Choroid plexus epithelial cell (primary cell): ENCODE measurements around the gene PEX5L.

Experiments
- DNase-seq: peaks from one replicate; pipeline ENCODE4 v3.0.0-alpha.2; 2010; ENCODE audit warnings: low read depth
- H3K4me3 ChIP-seq: 2 replicates; pipeline ENCODE4 v1.5.1; 2011; ENCODE audit warnings: low read depth, mild to moderate bottlenecking, control low read depth, low read length, moderate library complexity
- CTCF ChIP-seq: conservative IDR thresholded peaks from 2 replicates; pipeline ENCODE4 v1.5.1; 2011; ENCODE audit warnings: low read depth, mild to moderate bottlenecking, control low read depth, inconsistent platforms, low read length, moderate library complexity

PEX5L gene

GRCh38 chr3:179887295-179887943 is 149.3 kb downstream of the PEX5L start:
- no peak for TF ChIP-seq CTCF
- no peak overlapping the region for H3K4me3 ChIP-seq
- no peak for DNase-seq

- H3K4me3 ChIP-seq: no peak overlapping the region
- no peak for DNase-seq
- no peak for TF ChIP-seq CTCF
These were observed 150.8 kb downstream of the PEX5L start for GRCh38 chr3:179885950-179886349.

DNA sequence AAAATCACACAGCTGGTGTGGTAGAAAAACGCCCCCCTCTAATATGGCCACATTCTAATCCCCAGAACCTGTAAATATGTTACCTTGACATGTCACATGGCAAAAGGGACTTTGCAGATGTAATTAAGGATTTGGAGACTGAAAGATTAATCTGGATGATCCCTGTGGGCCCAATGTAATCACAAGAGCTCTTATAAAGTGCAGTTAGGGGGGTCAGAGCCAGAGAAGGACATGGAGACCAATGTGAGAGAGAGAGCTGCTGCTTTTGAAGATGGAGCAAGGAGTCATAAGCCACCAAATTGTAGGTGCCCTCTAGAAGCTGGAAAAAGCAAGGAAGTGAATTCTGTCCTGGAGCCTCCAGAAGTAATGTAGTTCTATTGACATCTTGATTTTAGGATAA is 152.6 kb downstream of the PEX5L start:
- H3K4me3 ChIP-seq: no peak overlapping the region
- DNase-seq: no peak
- no peak for TF ChIP-seq CTCF

DNA sequence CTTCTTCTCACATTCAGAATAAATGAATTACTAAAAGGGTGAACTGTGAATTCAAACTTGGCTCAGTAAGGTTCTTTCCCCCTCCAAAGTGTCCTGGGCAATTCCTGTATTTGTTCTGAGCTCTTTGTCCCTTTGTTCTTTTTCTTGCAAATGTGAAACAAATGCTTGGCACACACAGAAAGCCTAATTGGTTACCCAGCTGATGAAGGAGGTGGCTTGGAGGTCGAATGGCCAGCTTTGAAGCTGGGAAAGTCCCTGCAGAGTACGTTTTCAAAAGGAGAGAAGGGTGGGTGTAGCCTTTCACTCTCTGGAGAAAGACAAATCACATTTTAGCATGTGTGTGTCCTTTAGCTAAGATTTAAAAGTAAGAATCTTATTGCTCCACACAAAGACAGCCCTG is 154.4 kb downstream of the PEX5L start:
- no peak overlapping the region for H3K4me3 ChIP-seq
- TF ChIP-seq CTCF: no peak
- DNase-seq: peak; percentile 9

GRCh38 chr3:179881791-179882190 is 154.9 kb downstream of the PEX5L start:
- H3K4me3 ChIP-seq: no peak overlapping the region
- TF ChIP-seq CTCF: no peak
- DNase-seq: peak; percentile 26

DNA sequence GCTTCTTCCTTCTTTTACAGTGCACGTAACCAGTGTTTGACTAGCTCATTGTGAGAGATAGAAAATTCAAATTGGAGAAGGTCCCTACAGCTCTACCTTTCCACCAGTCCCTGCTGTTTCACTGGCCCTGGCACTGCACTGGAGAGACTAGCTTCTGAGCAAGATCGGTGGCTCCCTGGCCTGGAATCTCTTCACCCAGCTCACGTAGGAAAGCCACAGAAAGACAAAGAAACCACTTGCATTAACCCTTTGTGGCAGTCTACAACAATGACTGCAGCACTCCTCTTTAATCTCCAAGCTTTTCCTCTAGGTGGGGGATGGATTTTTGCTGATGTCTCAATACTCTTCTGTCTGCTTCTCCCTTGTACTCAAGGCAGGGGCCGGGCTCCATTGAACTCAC is 155.9 kb downstream of the PEX5L start:
- no peak for TF ChIP-seq CTCF
- no peak overlapping the region for H3K4me3 ChIP-seq
- no peak for DNase-seq

GRCh38 chr3:179876440-179876839 is 160.3 kb downstream of the PEX5L start:
- DNase-seq: no peak
- TF ChIP-seq CTCF: no peak
- H3K4me3 ChIP-seq: no peak overlapping the region
